GM21717 (cell line): ENCODE data around the gene MESP2.

ENCODE experiments used
- ATAC-seq: cut with Tn5 transposase; IDR thresholded peaks from one replicate; pipeline ENCODE4 v1.9.1; 2021; ENCODE audit warnings: mild to moderate bottlenecking, moderate library complexity; ENCODE audit not compliant: unreplicated experiment

The MESP2 gene

DNA sequence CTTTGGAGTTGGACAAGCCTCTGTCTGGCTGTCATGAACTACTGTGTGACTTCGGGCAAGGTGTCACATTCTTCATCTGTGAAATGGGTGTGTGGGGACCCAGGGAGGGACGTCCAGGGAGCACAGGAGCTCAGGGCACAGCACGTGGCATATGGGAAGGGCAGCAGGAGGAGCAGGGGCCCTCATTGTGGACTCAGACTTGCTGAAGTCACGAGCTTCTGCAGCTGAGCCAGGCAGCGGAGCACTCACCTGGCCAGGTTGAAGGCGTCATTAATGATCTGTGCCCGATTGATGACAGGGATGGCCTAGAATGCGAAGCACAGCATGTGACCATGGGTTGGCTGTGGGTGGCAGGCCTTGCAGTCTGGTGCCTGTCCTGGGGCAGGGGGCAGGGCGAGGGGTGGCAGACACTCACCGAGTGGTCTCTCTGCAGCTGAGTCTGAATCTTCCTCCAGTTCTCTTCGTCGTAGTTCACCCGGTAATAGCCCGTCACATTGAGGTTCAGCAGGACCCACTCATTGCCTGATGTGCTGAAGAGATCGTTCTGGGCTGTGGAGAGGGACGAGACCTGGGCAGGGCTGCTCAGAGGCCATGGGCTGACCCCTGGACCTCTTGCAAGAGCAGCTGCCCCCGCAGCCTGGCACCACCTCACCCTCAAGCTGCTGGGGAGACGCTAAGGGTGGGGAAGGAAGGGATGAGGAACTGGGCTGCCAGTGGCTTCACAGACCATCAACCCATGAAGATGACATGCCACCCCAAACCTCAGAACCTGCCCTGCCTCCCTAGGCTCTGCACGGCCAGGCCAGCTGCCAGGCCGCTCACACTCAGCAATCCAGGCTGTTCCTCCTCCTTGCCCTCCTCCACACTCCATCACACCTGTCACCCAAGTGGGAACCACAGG, 23.1 kb downstream of the MESP2 start:
- no peak for ATAC-seq

DNA sequence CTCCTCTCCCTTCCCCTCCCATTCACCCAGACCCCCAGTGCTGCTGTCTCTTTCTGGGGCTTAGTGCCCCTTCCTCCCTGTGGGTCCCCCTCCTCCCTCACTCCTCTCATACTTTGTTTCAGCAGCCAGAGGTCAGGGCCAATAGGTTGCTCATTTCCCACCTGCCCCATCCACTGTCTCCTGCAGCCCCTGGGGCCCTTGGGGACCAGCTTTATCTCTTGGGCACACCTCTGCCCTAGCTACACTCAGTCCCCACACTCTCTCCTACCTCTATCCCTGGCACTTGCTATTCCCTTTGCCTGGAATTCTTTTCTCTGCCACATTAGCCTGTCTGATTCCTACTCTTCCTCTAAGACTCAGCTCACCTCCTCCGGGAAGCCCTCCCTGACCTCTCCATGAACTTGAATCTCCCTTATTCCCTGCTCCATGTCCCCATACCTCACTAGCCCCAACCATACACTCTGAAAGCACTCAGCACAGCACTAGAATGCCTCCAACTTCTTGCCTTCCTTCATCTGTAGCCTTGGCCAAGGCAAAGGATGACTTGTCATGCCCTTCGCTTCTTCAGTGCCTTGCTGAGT, 23.9 kb downstream of the MESP2 start:
- no peak for ATAC-seq

GRCh38 chr15:89801471-89802195, 25.5 kb downstream of the MESP2 start:
- no peak for ATAC-seq

GRCh38 chr15:89802231-89802928, 26.2 kb downstream of the MESP2 start:
- ATAC-seq: no peak

GRCh38 chr15:89802986-89803824, 27.1 kb downstream of the MESP2 start:
- ATAC-seq: no peak

DNA sequence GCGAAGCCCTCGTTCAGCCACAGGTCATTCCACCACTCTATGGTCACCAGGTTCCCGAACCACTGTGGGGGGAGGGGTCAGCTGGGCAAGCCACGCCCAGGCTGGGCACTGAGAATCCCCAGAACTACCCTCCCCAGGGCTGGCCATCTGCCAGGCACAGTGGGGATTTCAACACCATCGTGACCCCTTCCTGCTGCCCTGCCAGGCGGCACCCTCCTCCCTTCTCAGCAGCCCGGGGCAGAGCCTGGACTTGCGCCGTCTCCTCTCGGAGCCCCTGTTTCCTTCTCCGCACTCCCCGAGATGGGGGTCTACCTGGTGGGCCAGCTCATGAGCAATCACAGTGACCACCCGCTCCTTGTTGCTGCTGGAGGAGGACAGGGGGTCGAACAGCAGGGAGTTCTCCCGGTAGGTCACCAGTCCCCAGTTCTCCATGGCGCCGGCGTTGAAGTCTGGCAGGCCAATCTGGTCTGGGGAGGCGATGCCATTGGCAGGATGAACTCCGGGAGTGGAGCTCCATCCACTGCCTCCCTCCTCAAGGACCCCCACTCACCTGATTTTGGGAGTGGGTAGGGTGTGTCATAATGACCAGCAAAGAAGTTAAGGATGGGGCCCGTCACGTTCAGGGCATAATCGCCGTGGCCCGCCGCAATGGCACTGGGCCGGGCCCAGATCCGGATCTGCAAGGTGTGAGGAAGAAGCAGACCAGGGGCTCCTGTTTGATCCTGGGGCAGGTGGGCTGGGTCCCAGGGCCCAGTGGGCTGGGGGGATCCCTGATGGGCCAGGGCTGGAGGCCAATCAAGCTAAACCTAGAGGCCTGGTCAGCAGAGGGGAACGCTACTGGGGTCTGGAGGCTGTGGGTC, 28.0 kb downstream of the MESP2 start:
- no peak for ATAC-seq

GRCh38 chr15:89805241-89806209, 29.4 kb downstream of the MESP2 start:
- no peak for ATAC-seq

- ATAC-seq: no peak
Measured at GRCh38 chr15:89806210-89806558, 30.1 kb downstream of the MESP2 start.

DNA sequence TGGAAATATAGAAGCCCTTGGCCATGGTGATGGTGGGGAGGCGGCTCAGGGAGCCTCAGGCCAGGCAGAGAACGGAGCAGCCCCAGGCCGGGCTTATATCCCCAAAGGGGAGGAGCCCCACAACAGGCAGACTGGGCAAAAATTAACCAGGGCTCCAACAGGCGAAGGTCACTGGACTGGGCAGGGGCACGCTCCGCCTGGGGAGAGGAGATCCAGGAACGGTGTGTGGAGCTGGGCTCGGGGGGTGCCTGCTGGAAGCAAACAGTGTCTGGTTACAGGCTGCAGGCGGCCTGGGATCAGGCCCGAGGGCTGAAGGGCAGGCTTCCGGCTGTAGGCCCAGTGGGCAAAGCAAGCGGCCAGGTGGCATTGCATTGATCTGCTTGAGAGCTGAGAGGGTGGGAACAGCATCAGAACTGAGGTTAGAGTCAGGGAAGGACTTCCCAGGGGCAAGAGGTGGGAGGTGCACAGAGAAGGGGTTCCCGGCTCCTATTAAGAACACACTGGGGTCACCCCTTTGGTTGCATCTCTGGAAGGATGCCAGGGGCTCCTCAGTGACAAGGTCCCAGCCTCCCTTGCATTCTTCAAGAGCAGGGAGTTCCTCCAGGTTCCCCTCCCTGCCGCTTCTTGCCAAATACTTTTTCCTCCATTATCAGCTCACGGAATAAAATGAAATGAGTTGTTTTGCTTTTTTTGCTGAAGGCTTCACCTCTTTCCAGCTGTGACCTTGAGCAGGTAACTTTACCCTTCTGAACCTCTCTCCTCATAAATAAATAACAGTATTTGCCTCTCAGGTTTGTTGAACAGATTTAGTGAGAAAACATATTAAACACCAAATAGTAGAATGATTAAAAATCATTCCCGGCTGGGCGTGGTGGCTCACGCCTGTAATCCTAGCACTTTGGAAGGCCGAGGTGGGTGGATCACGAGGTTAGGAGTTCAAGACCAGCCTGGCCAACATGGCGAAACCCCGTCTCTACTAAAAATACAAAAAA, 30.7 kb downstream of the MESP2 start:
- ATAC-seq: no peak

DNA sequence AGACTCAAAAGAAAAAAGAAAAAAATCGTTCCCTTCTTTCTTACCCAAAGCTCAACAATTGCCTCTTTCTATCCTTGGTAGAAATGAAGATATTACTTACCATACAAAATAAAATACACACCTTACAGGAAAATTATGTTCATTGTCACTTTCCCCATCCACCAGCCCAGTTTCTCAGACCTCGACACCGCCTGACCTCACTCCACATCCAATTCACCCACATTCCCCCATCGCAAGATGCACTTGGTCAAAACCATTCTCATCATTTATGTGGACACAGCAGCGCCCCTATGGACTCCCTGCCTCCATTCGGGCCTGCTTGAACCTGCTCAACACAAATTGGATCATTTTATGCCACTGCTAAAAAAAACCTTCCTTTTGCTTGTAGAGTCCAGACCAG, 31.6 kb downstream of the MESP2 start:
- ATAC-seq: no peak

DNA sequence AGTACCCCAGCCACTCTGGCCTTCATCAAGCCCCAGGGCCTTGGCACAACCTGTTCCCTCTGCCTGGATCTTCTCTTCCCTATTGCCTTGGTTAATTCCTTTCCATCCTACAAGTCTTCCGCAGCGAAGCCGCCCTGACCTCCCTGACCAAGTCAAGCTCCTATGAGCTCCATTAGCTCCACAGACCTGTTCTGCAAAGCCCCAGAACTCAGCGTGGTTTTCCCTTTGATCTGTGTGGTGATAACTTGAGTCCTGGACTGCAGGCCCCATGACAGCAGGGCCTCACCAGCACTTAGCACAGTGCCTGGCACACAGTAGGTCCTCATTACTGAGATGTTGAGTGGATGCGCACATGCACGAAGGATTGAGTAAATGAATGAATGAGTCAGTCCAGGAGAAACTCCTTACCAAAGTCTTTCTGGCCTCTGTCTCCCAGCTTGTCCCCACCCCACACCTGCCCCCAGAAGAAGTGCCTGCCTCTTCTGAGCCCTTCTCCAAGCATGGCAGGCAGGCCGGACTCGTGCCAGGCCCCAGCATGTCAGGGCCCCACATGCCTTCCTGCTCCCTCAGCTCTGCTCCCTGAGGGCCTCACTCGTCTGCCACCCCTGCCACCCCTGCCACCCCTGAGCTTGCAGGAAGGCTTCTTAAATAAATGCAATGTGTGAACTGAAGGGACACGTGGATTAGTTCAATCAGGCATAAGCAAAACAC, 32.2 kb downstream of the MESP2 start:
- no peak for ATAC-seq

DNA sequence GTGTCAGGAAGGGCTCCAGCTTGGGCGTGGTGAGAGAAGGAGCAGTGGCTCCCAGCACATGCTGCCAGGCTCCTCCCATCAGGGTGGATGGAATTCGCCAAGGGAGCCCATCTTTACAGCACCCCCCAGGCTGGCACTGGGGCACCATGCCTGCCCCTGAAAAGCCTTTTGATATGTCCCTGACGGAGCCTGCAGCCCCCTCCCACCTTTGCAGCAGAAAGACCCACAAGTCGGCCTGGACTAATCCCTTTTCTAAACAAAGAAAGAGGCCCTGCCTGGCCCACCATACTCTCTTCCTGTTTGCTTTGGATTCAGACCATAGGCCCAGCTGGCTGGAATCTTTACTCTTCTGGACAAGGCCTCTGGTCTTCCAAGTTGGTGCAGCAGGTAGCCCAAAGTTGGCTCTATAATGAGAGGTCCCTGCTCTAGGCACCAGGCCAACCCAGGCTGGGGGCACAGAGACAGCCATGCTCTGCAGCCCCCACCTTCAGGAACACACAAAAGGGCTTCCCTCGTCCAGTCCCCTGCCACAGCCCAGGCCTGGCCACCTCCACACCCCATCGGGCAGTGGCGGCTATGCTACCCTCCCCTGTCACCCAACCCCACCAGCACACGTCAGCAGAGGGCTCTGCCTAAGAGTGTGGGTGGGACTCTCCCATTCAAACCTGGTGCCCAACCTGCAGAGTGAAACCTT, 33.1 kb downstream of the MESP2 start:
- no peak for ATAC-seq

DNA sequence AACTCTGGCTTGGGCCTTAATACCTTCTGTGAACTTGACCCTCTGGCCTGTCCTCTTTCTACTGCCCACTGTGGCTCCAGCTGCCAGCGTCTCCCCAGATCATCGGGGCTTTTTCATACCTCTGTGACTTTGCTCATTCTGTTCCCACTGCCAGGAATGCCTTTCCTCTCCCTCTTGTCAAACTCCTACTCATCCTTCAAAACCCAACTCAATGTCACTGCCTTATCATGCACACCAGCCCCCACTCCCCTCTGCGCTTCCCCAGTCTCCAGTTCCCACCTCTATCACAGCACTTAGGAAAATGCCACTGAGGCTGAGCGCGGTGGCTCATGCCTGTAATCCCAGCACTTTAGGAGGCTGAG, 33.6 kb downstream of the MESP2 start:
- ATAC-seq: no peak

DNA sequence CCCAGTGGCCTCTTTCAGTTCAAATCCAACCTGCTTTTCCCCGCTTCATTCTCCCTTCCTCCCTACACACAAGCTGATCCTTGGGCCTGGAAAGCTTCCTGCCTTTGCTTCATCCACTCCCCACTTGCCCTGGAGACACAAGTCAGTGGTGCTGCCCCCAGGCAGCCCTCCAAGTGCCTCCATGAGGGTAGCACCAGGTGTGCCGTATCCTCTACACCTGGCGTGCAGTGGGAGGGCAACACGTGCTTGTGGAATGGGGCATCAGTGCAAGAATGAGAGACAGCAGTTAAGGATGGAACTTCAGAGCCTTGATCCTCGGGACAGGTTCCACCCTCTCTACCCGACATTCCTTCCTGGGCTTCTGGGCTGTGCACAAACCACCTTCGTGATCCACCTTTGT, 34.7 kb downstream of the MESP2 start:
- no peak for ATAC-seq

DNA sequence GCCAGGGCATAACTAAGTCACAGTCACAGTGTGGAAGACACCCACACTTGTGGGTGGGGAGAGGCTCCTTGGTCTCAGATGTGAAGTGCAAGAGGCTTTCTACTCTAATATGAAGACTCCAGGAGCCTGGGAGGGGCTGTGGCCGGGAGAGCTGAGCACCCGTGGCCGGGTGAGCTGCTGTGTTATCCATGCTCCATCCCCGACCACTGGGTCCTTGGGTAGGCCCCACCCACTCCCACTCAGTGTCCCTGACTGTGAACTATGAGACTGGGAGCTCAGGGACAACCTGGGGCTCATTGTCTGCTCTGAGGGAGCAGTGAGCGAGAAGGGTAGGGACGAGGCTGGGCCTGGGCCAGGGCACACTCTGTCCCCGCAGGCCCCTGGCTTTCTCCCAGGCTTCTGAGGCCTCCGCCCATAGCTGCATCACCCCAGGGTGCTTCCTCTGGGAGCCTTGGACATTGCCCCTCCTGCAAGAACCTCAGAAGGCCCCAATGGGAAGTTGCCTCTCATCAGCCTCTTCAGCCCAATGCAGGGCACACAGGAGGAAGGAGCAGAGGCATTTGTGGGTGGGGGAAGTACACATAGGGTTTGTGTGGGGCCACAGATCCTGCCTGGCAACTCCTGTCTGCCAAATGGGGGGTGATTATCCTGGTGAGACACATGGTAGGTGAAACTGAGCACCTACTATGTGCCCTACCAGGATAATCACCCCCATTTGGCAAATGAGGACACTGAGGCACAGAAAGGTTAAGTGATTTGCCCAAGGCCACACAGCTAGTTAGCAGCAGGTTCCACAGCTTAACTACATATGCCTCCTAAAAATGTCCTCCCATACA, 36.1 kb downstream of the MESP2 start:
- ATAC-seq: no peak
